Immature natural killer cell (primary cell): Measurements from ENCODE around the gene FOXJ1. TPM values are rescaled to one million over a fixed set of nuclear protein-coding genes. Genes with fewer than 3 reads are reported as not detected.

ENCODE experiments used
- DNase-seq, 3 donors: peaks; one replicate each; pipeline ENCODE4 v3.0.0; 2022; ENCODE audit warnings: mixed read lengths in 1 of 3
- H3K27ac Mint-ChIP-seq, 6 donors: one replicate each; pipeline ENCODE4 v1.8.0; 2020; ENCODE audit warnings: mixed read lengths in 6 of 6, mild to moderate bottlenecking in 5 of 6, inconsistent platforms in 4 of 6, moderate library complexity in 3 of 6
- H3K27me3 Mint-ChIP-seq, 3 donors: one replicate each; pipeline ENCODE4 v1.8.0; 2020 to 2021; ENCODE audit warnings: low read depth in 3 of 3, mild to moderate bottlenecking in 3 of 3, mixed read lengths in 3 of 3, moderate library complexity in 3 of 3, inconsistent platforms in 1 of 3
- H3K36me3 Mint-ChIP-seq, 3 donors: one replicate each; pipeline ENCODE4 v1.8.0; 2020; ENCODE audit warnings: mixed read lengths in 3 of 3, inconsistent platforms in 2 of 3, mild to moderate bottlenecking in 2 of 3
- H3K4me1 Mint-ChIP-seq, 2 donors: one replicate each; pipeline ENCODE4 v1.8.0; 2020; ENCODE audit warnings: inconsistent platforms in 2 of 2, mild to moderate bottlenecking in 2 of 2, mixed read lengths in 2 of 2, moderate library complexity in 1 of 2
- H3K4me3 Mint-ChIP-seq, 5 donors: one replicate each; pipeline ENCODE4 v1.8.0; 2020; ENCODE audit warnings: mild to moderate bottlenecking in 5 of 5, mixed read lengths in 5 of 5, inconsistent platforms in 3 of 5, moderate library complexity in 3 of 5
- H3K9me3 Mint-ChIP-seq, 6 donors: one replicate each; pipeline ENCODE4 v1.8.0; 2020; ENCODE audit warnings: mild to moderate bottlenecking in 6 of 6, mixed read lengths in 6 of 6, inconsistent platforms in 4 of 6, moderate library complexity in 3 of 6
- polyA plus RNA-seq, 3 donors: library from polyadenylated mRNA; unstranded; fragments of 300-500 nt; fragmentation: Illumina TruSeq; gene quantifications; one replicate each; pipeline ENCODE4 v1.2.3, GENCODE V29; 2021

FOXJ1 gene
- polyA plus RNA-seq, 3 donors from 2014 or later, result not detected

GRCh38 chr17:76142039-76142584 lies 1.1 kb upstream of the FOXJ1 start:
- DNase-seq, result no peak
- peak overlapping the region; percentile 84 to 89 (median 87) for H3K4me3 Mint-ChIP-seq
- no peaks in the 10 kb centered on the region for H3K36me3 Mint-ChIP-seq
- peaks cover 7 to 12% (median 12%) of the 10 kb centered on the region in 3 donors for H3K27me3 Mint-ChIP-seq
- peak overlapping the region; percentile 79 to 98 (median 89) for H3K27ac Mint-ChIP-seq
- H3K4me1 Mint-ChIP-seq, result peaks cover 60 to 64% of the 10 kb centered on the region in 2 donors
- H3K9me3 Mint-ChIP-seq, result no peaks in the 10 kb centered on the region

GRCh38 chr17:76140661-76141211 lies 309 bp downstream of the FOXJ1 start:
- Mint-ChIP-seq H3K4me1 (peaks cover 46 to 50% of the 10 kb centered on the region in 2 donors), H3K36me3 (no peaks in the 10 kb centered on the region), H3K9me3 (no peaks in the 10 kb centered on the region), H3K27me3 (peaks cover 4 to 12% (median 12%) of the 10 kb centered on the region in 3 donors), H3K27ac (peak overlapping the region in 2 of 6 donors; percentile 55 to 89), H3K4me3 (peak overlapping the region; percentile 64 to 89 (median 87))
- no peak for DNase-seq

- Mint-ChIP-seq H3K27me3 (peaks cover 4 to 12% (median 12%) of the 10 kb centered on the region in 3 donors), H3K36me3 (no peaks in the 10 kb centered on the region), H3K4me1 (peaks cover 39 to 46% of the 10 kb centered on the region in 2 donors), H3K9me3 (no peaks in the 10 kb centered on the region), H3K27ac (peak overlapping the region in 2 of 6 donors; percentile 55 to 62), H3K4me3 (peak overlapping the region; percentile 58 to 89 (median 71))
- peak; percentile 40 to 53 (median 43) for DNase-seq
Measured at GRCh38 chr17:76139801-76140660, 1.0 kb downstream of the FOXJ1 start.

GRCh38 chr17:76138896-76139752 lies 1.9 kb downstream of the FOXJ1 start:
- Mint-ChIP-seq H3K27me3 (peaks cover 4 to 12% (median 12%) of the 10 kb centered on the region in 3 donors), H3K36me3 (no peaks in the 10 kb centered on the region), H3K27ac (no peak overlapping the region), H3K4me1 (peaks cover 33 to 38% of the 10 kb centered on the region in 2 donors), H3K9me3 (no peaks in the 10 kb centered on the region), H3K4me3 (peak overlapping the region in 3 of 5 donors; percentile 4 to 66 (median 49))
- DNase-seq, result no peak

- DNase-seq, result no peak
- Mint-ChIP-seq H3K36me3 (no peaks in the 10 kb centered on the region), H3K27ac (no peak overlapping the region), H3K9me3 (no peaks in the 10 kb centered on the region), H3K4me3 (no peak overlapping the region), H3K27me3 (peaks cover 4 to 12% (median 12%) of the 10 kb centered on the region in 3 donors), H3K4me1 (peaks cover 25 to 32% of the 10 kb centered on the region in 2 donors)
Measured at GRCh38 chr17:76138234-76138895, 2.7 kb downstream of the FOXJ1 start.

- H3K9me3 Mint-ChIP-seq, result no peaks in the 10 kb centered on the region
- H3K36me3 Mint-ChIP-seq, result no peaks in the 10 kb centered on the region
- peaks cover 4 to 12% (median 12%) of the 10 kb centered on the region in 3 donors for H3K27me3 Mint-ChIP-seq
- H3K4me3 Mint-ChIP-seq, result no peak overlapping the region
- no peak for DNase-seq
- no peak overlapping the region for H3K27ac Mint-ChIP-seq
- H3K4me1 Mint-ChIP-seq, result peaks cover 17 to 24% of the 10 kb centered on the region in 2 donors
Measured at GRCh38 chr17:76137351-76138233, 3.5 kb downstream of the FOXJ1 start.

- Mint-ChIP-seq H3K27me3 (peaks cover 4 to 12% (median 12%) of the 10 kb centered on the region in 3 donors), H3K4me1 (peaks cover 11 to 18% of the 10 kb centered on the region in 2 donors), H3K36me3 (no peaks in the 10 kb centered on the region), H3K27ac (no peak overlapping the region), H3K9me3 (no peaks in the 10 kb centered on the region), H3K4me3 (no peak overlapping the region)
- no peak for DNase-seq
Measured at GRCh38 chr17:76137001-76137350, 4.1 kb downstream of the FOXJ1 start.

- DNase-seq, result no peak
- Mint-ChIP-seq H3K9me3 (no peaks in the 10 kb centered on the region), H3K36me3 (no peaks in the 10 kb centered on the region), H3K4me3 (no peak overlapping the region), H3K27me3 (peaks cover 4 to 11% (median 9%) of the 10 kb centered on the region in 3 donors), H3K27ac (no peak overlapping the region), H3K4me1 (peaks cover 6 to 13% of the 10 kb centered on the region in 2 donors)
Measured at GRCh38 chr17:76136276-76137000, 4.6 kb downstream of the FOXJ1 start.

GRCh38 chr17:76135810-76136188 lies 5.2 kb downstream of the FOXJ1 start:
- Mint-ChIP-seq H3K4me3 (no peak overlapping the region), H3K27ac (no peak overlapping the region)

GRCh38 chr17:76134911-76135809 lies 5.9 kb downstream of the FOXJ1 start:
- H3K27ac Mint-ChIP-seq, result no peak overlapping the region
- no peak for DNase-seq

More at GRCh38 chr17:76135810-76136188, 5.2 kb downstream of the FOXJ1 start:
- Mint-ChIP-seq H3K9me3 (no peaks in the 10 kb centered on the region), H3K36me3 (no peaks in the 10 kb centered on the region), H3K4me1 (peaks cover 0 to 10% of the 10 kb centered on the region in 2 donors), H3K27me3 (peaks cover 2 to 6% (median 6%) of the 10 kb centered on the region in 3 donors)
- DNase-seq, result no peak

More at GRCh38 chr17:76134911-76135809, 5.9 kb downstream of the FOXJ1 start:
- H3K4me3 Mint-ChIP-seq, result no peak overlapping the region
- H3K27me3 Mint-ChIP-seq, result peaks cover 2 to 3% (median 3%) of the 10 kb centered on the region in 3 donors
- no peaks in the 10 kb centered on the region for H3K36me3 Mint-ChIP-seq
- no peaks in the 10 kb centered on the region for H3K9me3 Mint-ChIP-seq
- H3K4me1 Mint-ChIP-seq, result peaks cover 0 to 5% of the 10 kb centered on the region in 2 donors
